Endothelial cell of umbilical vein (primary cell): ENCODE measurements around the gene SLC20A1. TPM values are rescaled to one million over a fixed set of nuclear protein-coding genes. Genes with fewer than 3 reads are reported as not detected.

Experiments
- BruUV-seq: library from RNA; stranded (reverse); fragments of 400-500 nt; replicated peaks from 2 replicates; lab custom pipeline; 2021; lab: Mats Ljungman, UMichigan
- CTCF ChIA-PET: fragments of 300-600, 350-600 bp; sonication (Branson Sonifier 250); formaldehyde crosslinking; loops from one replicate; lab custom pipeline; 2021; ENCODE audit warnings: antibody characterized with exemption, inconsistent platforms; lab: Charles Lee
- POLR2A ChIA-PET: fragments of 300-600, 350-600 bp; sonication (Branson Sonifier 250); formaldehyde crosslinking; loops from one replicate; lab custom pipeline; 2021; ENCODE audit warnings: antibody characterized with exemption, inconsistent platforms; lab: Charles Lee
- DNase-seq: peaks from one replicate; pipeline ENCODE4 v3.0.0-alpha.2; 2011; ENCODE audit warnings: low read depth, low spot score
- FAIRE-seq: peaks from 2 replicates; lab custom pipeline; 2011; peaks lifted over from hg19 to GRCh38; lab: Jason Lieb, UNC
- H2AFZ ChIP-seq: 2 replicates; pipeline ENCODE4 v1.6.0; 2012; ENCODE audit warnings: low read depth, low read length, control low read depth, inconsistent platforms
- H3K27ac ChIP-seq: 2 replicates; pipeline ENCODE4 v1.5.1; 2011; ENCODE audit warnings: low read depth, mild to moderate bottlenecking, control low read depth, low read length, moderate library complexity; ENCODE audit not compliant: insufficient read depth
- H3K27me3 ChIP-seq, 2 experiments: 2 replicates each; pipeline versions ENCODE4 v1.6.0 to v1.6.1; 2011; ENCODE audit warnings: low read length in 2 of 2, mixed read lengths in 1 of 2; ENCODE audit not compliant: control insufficient read depth in 2 of 2, insufficient read depth in 2 of 2
- H3K36me3 ChIP-seq, 2 experiments: 2 replicates in 1 of 2; 3 replicates in 1 of 2; pipeline ENCODE4 v1.5.1; 2011; ENCODE audit warnings: low read length in 2 of 2, mild to moderate bottlenecking in 1 of 2, moderate library complexity in 1 of 2; ENCODE audit not compliant: control insufficient read depth in 2 of 2, insufficient read depth in 2 of 2; ENCODE audit errors: extremely low read depth in 1 of 2
- H3K4me1 ChIP-seq: 3 replicates; pipeline ENCODE4 v1.5.1; 2011; ENCODE audit warnings: mild to moderate bottlenecking, low read length; ENCODE audit not compliant: control insufficient read depth, insufficient read depth; ENCODE audit errors: extremely low read depth
- H3K4me2 ChIP-seq: 2 replicates; pipeline ENCODE4 v1.6.1; 2011; ENCODE audit warnings: low read length, control low read depth, mixed read lengths; ENCODE audit not compliant: insufficient read depth
- H3K4me3 ChIP-seq, 3 experiments: fragments of 200-600 bp in 1 of 3; sonication (generic), shearing (Covaris generic) in 1 of 3; replicated peaks in 1 of 3; 2 replicates each; pipeline ENCODE4 v1.5.1; 2011 to 2016; ENCODE audit warnings: control low read depth in 3 of 3, low read length in 3 of 3, mild to moderate bottlenecking in 2 of 3, inconsistent platforms in 1 of 3, low read depth in 1 of 3, moderate library complexity in 1 of 3; ENCODE audit not compliant: insufficient read depth in 1 of 3
- H3K79me2 ChIP-seq: 2 replicates; pipeline ENCODE4 v1.6.0; 2012; ENCODE audit warnings: low read length, inconsistent platforms; ENCODE audit not compliant: control insufficient read depth, insufficient read depth
- H3K9ac ChIP-seq: replicated peaks from 2 replicates; pipeline ENCODE3; 2011; ENCODE audit warnings: low read length, control low read depth; ENCODE audit not compliant: insufficient read depth; ENCODE audit errors: extremely low read depth
- H3K9me1 ChIP-seq: replicated peaks from 3 replicates; pipeline ENCODE4 v1.6.0; 2011; ENCODE audit warnings: mild to moderate bottlenecking, low read length; ENCODE audit not compliant: control insufficient read depth, insufficient read depth; ENCODE audit errors: extremely low read depth
- H3K9me3 ChIP-seq: replicated peaks from 2 replicates; pipeline ENCODE4 v1.5.1; 2012; ENCODE audit warnings: low read length, inconsistent platforms; ENCODE audit not compliant: control insufficient read depth, insufficient read depth
- H4K20me1 ChIP-seq: replicated peaks from 2 replicates; pipeline ENCODE3; 2011; ENCODE audit warnings: mild to moderate bottlenecking, low read length; ENCODE audit not compliant: control insufficient read depth, insufficient read depth; ENCODE audit errors: extremely low read depth
- CTCF ChIP-seq, 2 donors: IDR thresholded peaks; 1 replicate in 1 of 2; 2 replicates in 1 of 2; pipeline ENCODE4 v1.5.1; 2011; ENCODE audit warnings: low read length in 2 of 2, mild to moderate bottlenecking in 2 of 2, moderate library complexity in 2 of 2, control low read depth in 1 of 2, inconsistent platforms in 1 of 2, low read depth in 1 of 2; ENCODE audit not compliant: insufficient read depth in 1 of 2; ENCODE audit errors: extremely low read depth in 1 of 2
- EZH2 ChIP-seq: IDR thresholded peaks from 2 replicates; pipeline ENCODE4 v1.6.1; 2012; ENCODE audit warnings: borderline replicate concordance, low read depth, mild to moderate bottlenecking, moderate library complexity, low read length, inconsistent platforms; ENCODE audit not compliant: severe bottlenecking
- FOS ChIP-seq: IDR thresholded peaks from 2 replicates; pipeline ENCODE4 v1.6.1; 2011; ENCODE audit warnings: mild to moderate bottlenecking, low read length, moderate library complexity, borderline replicate concordance; ENCODE audit not compliant: insufficient read depth
- GATA2 ChIP-seq: IDR thresholded peaks from 2 replicates; pipeline ENCODE4 v1.7.0; 2011; ENCODE audit warnings: low read depth, mild to moderate bottlenecking, moderate library complexity, mixed read lengths, low read length; ENCODE audit not compliant: insufficient read length, insufficient read depth
- JUN ChIP-seq: IDR thresholded peaks from 2 replicates; pipeline ENCODE4 v1.6.1; 2011; ENCODE audit warnings: borderline replicate concordance, low read depth; ENCODE audit not compliant: insufficient read length, insufficient read depth
- MYC ChIP-seq: IDR thresholded peaks from one replicate; pipeline ENCODE4 v1.6.1; 2011; ENCODE audit warnings: mild to moderate bottlenecking, low read depth, low read length
- POLR2AphosphoS5 ChIP-seq: IDR thresholded peaks from 2 replicates; pipeline ENCODE4 v1.6.1; 2012; ENCODE audit warnings: low read depth, mild to moderate bottlenecking, control low read depth, low read length, moderate library complexity; ENCODE audit not compliant: insufficient read depth
- dilution Hi-C: fragments of 300-500 bp; cut with MboI; formaldehyde crosslinking; loops from one replicate; pipeline ENCODE4 v1.15.0; 2019; ENCODE audit warnings: low sequenced_read_pairs; ENCODE audit not compliant: extremely low pct_ligation_motif_present
- intact Hi-C: fragments of 100-400 bp; cut with micrococcal nuclease; formaldehyde crosslinking; loops from one replicate; pipeline ENCODE4 v1.10.0; 2022
- polyA plus RNA-seq, 4 experiments: library from polyadenylated mRNA; depleted of rRNA in 3 of 4; stranded (reverse) in 3 of 4; unstranded in 1 of 4; fragments of >200 nt; gene quantifications; 2 replicates each; pipeline versions ENCODE4 v1.2.1 to v1.2.3, GENCODE V29; 2011 to 2012; ENCODE audit warnings: missing spikeins in 1 of 4
- total RNA-seq: library from RNA; stranded (reverse); gene quantifications from 2 replicates; pipeline ENCODE4 v1.2.3, GENCODE V29; 2021
- TF ChIP-seq, protein P1 (sequence below): IDR thresholded peaks from 2 replicates; pipeline ENCODE4 v1.6.1; 2011; ENCODE audit not compliant: insufficient read depth, insufficient read length

The SLC20A1 gene
- total and polyA plus RNA-seq, 2 donors (not counting 3 experiments of a cell fraction or from before 2014, with no cell fraction given), result 52.7 to 149 TPM

GRCh38 chr2:112605926-112606325, 39.8 kb upstream of the SLC20A1 start:
- no peaks in the 10 kb centered on the region for H4K20me1 ChIP-seq
- H3K27ac ChIP-seq, result no peak overlapping the region
- H3K4me1 ChIP-seq, result no peaks in the 10 kb centered on the region
- H3K4me2 ChIP-seq, result no peak overlapping the region
- dilution Hi-C loops (no loop called here), intact Hi-C loops (no loop called here)
- no peak overlapping the region for H3K4me3 ChIP-seq
- H3K36me3 ChIP-seq, result no peaks in the 10 kb centered on the region
- BruUV-seq, result no TSS peak
- DNase-seq (no peak), FAIRE-seq (no peak)
- H3K9ac ChIP-seq, result no peak overlapping the region
- H3K9me1 ChIP-seq, result no peaks in the 10 kb centered on the region
- no peaks in the 10 kb centered on the region for H3K9me3 ChIP-seq
- CTCF ChIA-PET, result interaction anchor here (1.4 to 2.6 kb wide), 2 partner anchors 21 to 121 kb away, joined by 3 to 11 read pairs; no protein-coding TSS in a partner anchor
- H2AFZ ChIP-seq, result no peak overlapping the region
- POLR2A ChIA-PET, result no interaction called here
- H3K79me2 ChIP-seq, result no peaks in the 10 kb centered on the region
- H3K27me3 ChIP-seq, result no peaks in the 10 kb centered on the region
- TF ChIP-seq POLR2AphosphoS5, result no peak
- TF ChIP-seq FOS, result no peak
- no peak for TF ChIP-seq MYC
- no peak for TF ChIP-seq JUN
- TF ChIP-seq CTCF (IDR thresholded peaks at IDR 0.05; ENCODE audit: extremely low read depth in 1 of 2, insufficient read depth in 1 of 2, low read depth in 1 of 2, low read length in 2 of 2), result no peak
- TF ChIP-seq GATA2, result no peak
- TF ChIP-seq EZH2, result no peak
- TF ChIP-seq, protein P1, sequence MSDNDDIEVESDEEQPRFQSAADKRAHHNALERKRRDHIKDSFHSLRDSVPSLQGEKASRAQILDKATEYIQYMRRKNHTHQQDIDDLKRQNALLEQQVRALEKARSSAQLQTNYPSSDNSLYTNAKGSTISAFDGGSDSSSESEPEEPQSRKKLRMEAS, result no peak
